Measurements from ENCODE around the gene FCHSD2.
A peak's percentile ranks its signal among the peaks of the same experiment; 100 is the strongest.
"Not testable (repeated sequence)": the region's sequence is repeated elsewhere in the genome, so short reads cannot be mapped to it uniquely, and the experiment has no call there.

FCHSD2 gene

DNA sequence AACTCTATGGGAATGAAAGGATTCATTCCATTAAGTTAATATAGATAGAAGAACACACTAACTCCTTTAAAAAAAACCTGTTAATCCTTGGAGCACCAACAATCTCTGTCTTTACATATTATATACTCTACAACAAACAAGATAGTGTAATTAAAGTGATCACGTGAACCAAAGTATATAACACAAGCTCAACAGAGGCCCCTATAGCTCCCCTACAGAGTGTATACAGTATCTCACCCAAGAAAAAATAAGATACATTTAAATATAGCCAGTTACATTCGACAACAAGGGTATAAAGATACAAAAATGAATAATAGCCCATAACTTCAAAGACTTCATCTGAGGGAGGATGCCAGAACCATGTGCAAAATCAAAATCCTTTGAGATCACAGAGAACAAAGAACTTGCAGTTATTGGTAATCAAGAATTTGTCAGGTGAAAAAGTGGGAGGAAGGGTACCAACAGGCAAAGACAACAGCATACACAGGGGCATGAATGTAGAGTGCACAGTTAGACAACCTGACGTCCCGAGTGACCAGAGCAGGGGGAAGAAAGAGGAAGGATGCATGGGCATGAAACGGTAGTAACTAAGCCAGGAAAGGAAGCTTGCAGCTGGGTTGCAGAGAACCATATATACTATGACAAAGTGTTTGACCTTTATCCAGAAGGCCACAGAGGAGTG is 4.7 kb downstream of the FCHSD2 start:
- ATAC-seq (replicated peaks) (no peak), DNase-seq (no peak)
- no peaks in the 10 kb centered on the region for H3K27me3 Mint-ChIP-seq
- H3K4me3 Mint-ChIP-seq = no peak overlapping the region
- peaks cover 12 to 29% of the 10 kb centered on the region in 2 donors for H3K4me1 Mint-ChIP-seq (ENCODE audit: low read depth in 2 of 2)
- peak overlapping the region in 1 of 2 donors; percentile 8 for H3K27ac Mint-ChIP-seq
- no peaks in the 10 kb centered on the region for H3K9me3 Mint-ChIP-seq
- H3K36me3 Mint-ChIP-seq (ENCODE audit: insufficient read depth) = peaks cover 49% of the 10 kb centered on the region

- H3K27ac Mint-ChIP-seq; H3K9me3 Mint-ChIP-seq; H3K4me3 Mint-ChIP-seq; H3K27me3 Mint-ChIP-seq; DNase-seq; ATAC-seq (replicated peaks): not testable (repeated sequence)
- Mint-ChIP-seq H3K4me1 (ENCODE audit: low read depth in 2 of 2) (peaks cover 12 to 29% of the 10 kb centered on the region in 2 donors), H3K36me3 (ENCODE audit: insufficient read depth) (peaks cover 47% of the 10 kb centered on the region)
Observed at GRCh38 chr11:73136722-73137121, 5.4 kb downstream of the FCHSD2 start.

DNA sequence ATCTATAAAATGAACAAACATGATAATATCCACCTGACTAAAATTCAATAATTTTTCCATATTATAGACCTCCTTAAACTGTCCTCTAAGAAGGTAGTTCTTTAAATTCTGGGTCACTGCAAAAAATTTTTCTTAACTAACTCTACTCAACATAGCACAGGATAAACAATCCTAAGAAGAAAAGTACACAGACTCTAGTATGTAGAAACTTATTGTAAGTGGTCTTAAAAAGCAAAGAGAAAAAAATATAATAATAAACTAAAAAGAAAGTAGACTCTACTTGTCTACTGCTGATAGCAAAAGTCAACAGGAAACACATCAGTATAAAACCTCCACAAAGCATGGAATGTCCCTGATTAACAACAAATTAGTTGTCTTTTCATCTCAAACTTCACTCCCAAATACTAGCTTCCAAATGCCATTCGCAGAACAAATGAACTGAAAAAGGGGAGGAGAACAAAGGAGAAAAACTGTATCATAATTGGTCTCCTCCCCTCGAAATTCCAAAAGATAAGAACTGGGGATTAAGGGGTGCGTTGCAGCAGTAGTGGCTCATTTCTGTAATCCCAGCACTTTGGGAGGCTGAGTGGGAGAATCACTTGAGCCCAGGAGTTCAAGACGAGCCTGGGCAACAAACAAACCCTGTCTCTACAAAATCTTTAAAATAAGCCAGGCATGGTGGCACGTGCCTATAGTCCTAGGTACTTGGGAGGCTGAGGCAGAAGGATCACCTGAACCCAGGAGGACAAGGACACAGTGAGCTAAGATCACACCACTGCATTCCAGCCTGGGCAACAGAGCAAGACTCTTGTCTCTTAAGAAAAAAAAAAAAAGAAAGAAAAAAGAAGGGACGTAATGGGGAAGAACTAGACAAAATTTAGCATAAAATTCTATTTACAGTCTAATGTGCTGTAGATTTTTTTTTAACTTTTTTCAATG is 6.5 kb downstream of the FCHSD2 start:
- Mint-ChIP-seq H3K27ac (peak overlapping the region; percentile 19 to 62), H3K36me3 (ENCODE audit: insufficient read depth) (peaks cover 47% of the 10 kb centered on the region), H3K4me3 (no peak overlapping the region), H3K27me3 (no peaks in the 10 kb centered on the region), H3K4me1 (ENCODE audit: low read depth in 2 of 2) (peaks cover 7 to 26% of the 10 kb centered on the region in 2 donors), H3K9me3 (no peaks in the 10 kb centered on the region)
- DNase-seq = no peak
- no peak for ATAC-seq (replicated peaks)

DNA sequence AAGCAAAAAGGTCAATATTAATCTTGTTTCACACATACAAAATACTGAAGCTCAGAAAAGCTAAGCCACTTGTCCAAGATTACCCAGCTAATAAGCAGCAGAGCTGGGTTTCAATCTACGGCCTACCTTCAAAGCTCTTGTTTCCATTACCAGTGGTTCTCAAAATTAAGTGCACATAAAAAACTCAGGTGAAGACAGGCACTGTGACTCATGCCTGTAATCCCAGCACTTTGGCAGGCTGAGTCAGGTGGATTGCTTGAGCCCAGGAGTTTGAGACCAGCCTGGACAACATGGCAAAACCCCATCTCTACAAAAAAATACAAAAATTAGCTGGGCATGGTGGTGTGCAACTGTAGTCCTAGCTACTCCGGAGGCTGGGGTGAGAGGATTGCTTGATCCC is 9.8 kb downstream of the FCHSD2 start:
- not testable (repeated sequence) for H3K27ac Mint-ChIP-seq; ATAC-seq (replicated peaks); H3K4me3 Mint-ChIP-seq; H3K27me3 Mint-ChIP-seq; H3K9me3 Mint-ChIP-seq; DNase-seq; H3K4me1 Mint-ChIP-seq (ENCODE audit: low read depth in 2 of 2)
- H3K36me3 Mint-ChIP-seq (ENCODE audit: insufficient read depth) = peaks cover 55% of the 10 kb centered on the region

DNA sequence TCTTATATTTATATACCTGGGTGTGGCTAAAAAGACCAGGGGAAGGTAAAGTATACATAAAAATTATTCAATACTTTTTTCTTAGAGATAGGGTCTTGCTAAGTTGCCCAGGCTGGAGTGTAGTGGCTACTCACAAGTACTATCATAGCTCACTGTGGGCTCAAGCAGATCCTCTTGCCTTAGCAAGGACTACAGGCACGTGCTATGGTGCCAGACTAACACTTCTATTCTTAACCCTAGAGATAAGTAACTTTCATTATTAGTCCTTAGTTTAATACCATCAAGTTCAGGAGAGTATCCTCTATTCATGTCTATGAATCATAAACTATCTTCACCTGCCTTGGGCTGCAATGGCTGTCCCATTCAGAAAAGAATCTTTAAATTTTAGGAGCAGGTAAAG is 11.9 kb downstream of the FCHSD2 start:
- DNase-seq (no peak), ATAC-seq (replicated peaks) (no peak)
- Mint-ChIP-seq H3K9me3 (no peaks in the 10 kb centered on the region), H3K4me3 (no peak overlapping the region), H3K27ac (peak overlapping the region in 1 of 2 donors; percentile 31), H3K4me1 (ENCODE audit: low read depth in 2 of 2) (peaks cover 2 to 15% of the 10 kb centered on the region in 2 donors), H3K27me3 (no peaks in the 10 kb centered on the region), H3K36me3 (ENCODE audit: insufficient read depth) (peaks cover 53% of the 10 kb centered on the region)

DNA sequence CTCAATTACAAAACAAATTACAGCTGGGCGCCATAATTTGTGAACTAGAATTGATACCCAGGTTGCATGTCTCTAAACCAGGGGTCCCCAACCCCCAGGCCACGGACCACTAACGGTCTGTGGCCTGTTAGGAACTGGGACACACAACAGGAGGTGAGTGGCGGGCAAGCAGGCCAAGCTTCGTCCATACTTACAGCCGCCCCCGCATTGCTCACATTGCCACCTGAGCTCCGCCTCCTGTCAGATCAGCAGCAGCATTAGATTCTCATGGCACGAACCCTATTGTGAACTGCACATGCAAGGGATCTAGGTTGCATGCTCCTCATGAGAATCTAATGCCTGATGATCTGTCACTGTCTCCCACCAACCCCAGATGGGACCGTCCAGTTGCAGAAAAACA is 12.9 kb downstream of the FCHSD2 start:
- H3K27ac Mint-ChIP-seq = no peak overlapping the region
- no peak overlapping the region for H3K4me3 Mint-ChIP-seq
- H3K27me3 Mint-ChIP-seq = no peaks in the 10 kb centered on the region
- H3K9me3 Mint-ChIP-seq = peaks cover 0 to 2% of the 10 kb centered on the region in 2 donors
- peaks cover 2 to 19% of the 10 kb centered on the region in 2 donors for H3K4me1 Mint-ChIP-seq (ENCODE audit: low read depth in 2 of 2)
- DNase-seq (no peak), ATAC-seq (replicated peaks) (no peak)
- H3K36me3 Mint-ChIP-seq (ENCODE audit: insufficient read depth) = peaks cover 44% of the 10 kb centered on the region

DNA sequence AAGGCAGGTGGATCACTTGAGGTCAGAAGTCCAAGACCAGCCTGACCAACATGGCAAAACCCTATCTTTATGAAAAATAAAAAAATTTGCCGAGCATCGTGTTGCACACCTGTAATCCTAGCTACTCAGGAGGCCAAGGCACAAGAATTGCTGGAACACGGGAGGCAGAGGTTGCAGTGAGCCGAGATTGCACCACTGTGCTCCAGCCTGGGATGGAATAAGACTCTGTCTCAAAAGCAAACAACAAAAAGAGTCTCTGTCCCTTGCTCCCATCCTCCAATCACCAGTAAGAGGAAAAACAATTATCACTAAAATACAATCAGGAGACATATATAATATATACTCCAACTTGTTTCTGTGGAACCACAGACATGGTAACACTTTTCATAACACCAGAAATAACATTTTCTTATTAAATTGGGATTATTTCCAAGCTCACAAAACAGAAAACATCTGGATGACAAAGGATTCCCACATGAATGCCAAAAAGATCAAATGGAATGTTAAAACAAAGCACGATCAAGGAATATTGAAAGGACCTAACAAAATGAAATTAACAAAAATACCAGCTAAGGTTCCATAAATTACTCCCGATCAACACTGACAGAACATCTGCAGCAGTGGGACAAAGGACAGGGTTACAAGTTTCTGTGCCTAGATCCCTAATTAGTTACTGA is 15.2 kb downstream of the FCHSD2 start:
- Mint-ChIP-seq H3K36me3 (ENCODE audit: insufficient read depth) (peaks cover 22% of the 10 kb centered on the region), H3K4me1 (ENCODE audit: low read depth in 2 of 2) (peaks cover 2 to 22% of the 10 kb centered on the region in 2 donors), H3K27ac (peak overlapping the region in 1 of 2 donors; percentile 38), H3K27me3 (no peaks in the 10 kb centered on the region), H3K9me3 (peaks cover 0 to 2% of the 10 kb centered on the region in 2 donors), H3K4me3 (no peak overlapping the region)
- DNase-seq (no peak), ATAC-seq (replicated peaks) (no peak)

GRCh38 chr11:73124800-73125199 is 17.3 kb downstream of the FCHSD2 start:
- H3K36me3 Mint-ChIP-seq (ENCODE audit: insufficient read depth) = peaks cover 9% of the 10 kb centered on the region
- no peak overlapping the region for H3K27ac Mint-ChIP-seq
- H3K4me3 Mint-ChIP-seq = no peak overlapping the region
- H3K27me3 Mint-ChIP-seq = no peaks in the 10 kb centered on the region
- ATAC-seq (replicated peaks) = no peak
- H3K9me3 Mint-ChIP-seq = peaks cover 0 to 2% of the 10 kb centered on the region in 2 donors
- H3K4me1 Mint-ChIP-seq (ENCODE audit: low read depth in 2 of 2) = peaks cover 5 to 28% of the 10 kb centered on the region in 2 donors
- no peak for DNase-seq

- H3K27ac Mint-ChIP-seq; ATAC-seq (replicated peaks); DNase-seq; H3K4me3 Mint-ChIP-seq; H3K27me3 Mint-ChIP-seq; H3K9me3 Mint-ChIP-seq: not testable (repeated sequence)
- Mint-ChIP-seq H3K4me1 (ENCODE audit: low read depth in 2 of 2) (peaks cover 5 to 31% of the 10 kb centered on the region in 2 donors), H3K36me3 (ENCODE audit: insufficient read depth) (peaks cover 10% of the 10 kb centered on the region)
Observed at GRCh38 chr11:73123892-73124291, 18.2 kb downstream of the FCHSD2 start.

GRCh38 chr11:73121692-73122091 is 20.4 kb downstream of the FCHSD2 start:
- H3K36me3 Mint-ChIP-seq (ENCODE audit: insufficient read depth) = peaks cover 6% of the 10 kb centered on the region

GRCh38 chr11:73117071-73117470 is 25.0 kb downstream of the FCHSD2 start:
- no peak for DNase-seq
- ATAC-seq (replicated peaks) = no peak
- Mint-ChIP-seq H3K4me3 (no peak overlapping the region), H3K36me3 (ENCODE audit: insufficient read depth) (peaks cover 6% of the 10 kb centered on the region), H3K9me3 (no peaks in the 10 kb centered on the region), H3K4me1 (ENCODE audit: low read depth in 2 of 2) (peaks cover 5 to 22% of the 10 kb centered on the region in 2 donors), H3K27me3 (no peaks in the 10 kb centered on the region), H3K27ac (no peak overlapping the region)

More at GRCh38 chr11:73121692-73122091, 20.4 kb downstream of the FCHSD2 start:
- Mint-ChIP-seq H3K27me3 (no peaks in the 10 kb centered on the region), H3K4me3 (no peak overlapping the region), H3K9me3 (peaks cover 0 to 2% of the 10 kb centered on the region in 2 donors), H3K4me1 (ENCODE audit: low read depth in 2 of 2) (peaks cover 3 to 29% of the 10 kb centered on the region in 2 donors), H3K27ac (no peak overlapping the region)
- DNase-seq (no peak), ATAC-seq (replicated peaks) (no peak)

DNA sequence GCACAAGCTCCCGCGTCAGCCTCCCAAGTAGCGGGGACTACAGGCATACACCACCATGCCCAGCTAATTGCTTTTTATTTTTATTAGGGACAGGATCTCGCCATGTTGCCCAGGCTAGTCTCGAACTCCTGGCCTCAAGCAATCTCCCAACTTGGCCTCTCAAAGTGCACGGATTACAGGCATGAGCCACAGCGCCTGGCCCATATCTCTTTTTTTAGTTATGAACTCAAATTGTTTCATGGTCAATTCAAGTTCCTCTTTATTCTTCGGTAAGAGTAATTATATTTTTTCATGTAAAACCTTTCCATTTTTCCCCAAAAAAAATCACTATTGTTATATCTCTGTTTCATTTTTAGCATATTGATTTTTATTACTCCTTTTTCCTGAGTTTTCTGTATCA is 25.5 kb downstream of the FCHSD2 start:
- Mint-ChIP-seq H3K36me3 (ENCODE audit: insufficient read depth) (peaks cover 6% of the 10 kb centered on the region), H3K27me3 (no peaks in the 10 kb centered on the region), H3K4me3 (no peak overlapping the region), H3K4me1 (ENCODE audit: low read depth in 2 of 2) (peaks cover 5 to 21% of the 10 kb centered on the region in 2 donors), H3K27ac (no peak overlapping the region), H3K9me3 (no peaks in the 10 kb centered on the region)
- no peak for DNase-seq
- ATAC-seq (replicated peaks) = no peak

- Mint-ChIP-seq H3K36me3 (ENCODE audit: insufficient read depth) (peaks cover 9% of the 10 kb centered on the region), H3K4me1 (ENCODE audit: low read depth in 2 of 2) (peaks cover 2 to 18% of the 10 kb centered on the region in 2 donors), H3K9me3 (peaks cover 4 to 10% of the 10 kb centered on the region in 2 donors), H3K4me3 (no peak overlapping the region), H3K27me3 (no peaks in the 10 kb centered on the region), H3K27ac (no peak overlapping the region)
- ATAC-seq (replicated peaks) (no peak), DNase-seq (no peak)
Observed at GRCh38 chr11:73114835-73115220, 27.3 kb downstream of the FCHSD2 start.

All from effector memory CD8-positive, alpha-beta T cell (primary cell).